GM06990 (cell line): ENCODE results near the gene HACD3.
A peak's percentile ranks its signal among the peaks of the same experiment; 100 is the strongest.

ENCODE experiments used
- DNase-seq: peaks from one replicate; pipeline ENCODE4 v3.0.0-alpha.2; 2011; ENCODE audit not compliant: insufficient read length; ENCODE audit errors: extremely low read depth
- H3K27me3 ChIP-seq: replicated peaks from 2 replicates; pipeline ENCODE4 v1.6.0; 2011; ENCODE audit warnings: low read length; ENCODE audit not compliant: control insufficient read depth, insufficient read depth
- H3K36me3 ChIP-seq: 2 replicates; pipeline ENCODE4 v1.5.1; 2011; ENCODE audit warnings: low read length; ENCODE audit not compliant: control insufficient read depth, insufficient read depth
- H3K4me3 ChIP-seq: replicated peaks from 2 replicates; pipeline ENCODE4 v1.5.1; 2011; ENCODE audit warnings: low read depth, mild to moderate bottlenecking, control low read depth, low read length
- CTCF ChIP-seq: IDR thresholded peaks from 2 replicates; pipeline ENCODE4 v1.5.1; 2011; ENCODE audit warnings: low read length, control low read depth, mild to moderate bottlenecking, inconsistent platforms; ENCODE audit not compliant: insufficient read depth, poor library complexity, severe bottlenecking

HACD3 gene

GRCh38 chr15:65577129-65577996 lies 47.1 kb downstream of the HACD3 start:
- TF ChIP-seq CTCF = no peak
- no peak overlapping the region for H3K4me3 ChIP-seq
- no peaks in the 10 kb centered on the region for H3K27me3 ChIP-seq
- peaks cover 20% of the 10 kb centered on the region for H3K36me3 ChIP-seq
- DNase-seq = no peak

GRCh38 chr15:65578904-65579728 lies 48.9 kb downstream of the HACD3 start:
- peaks cover 20% of the 10 kb centered on the region for H3K36me3 ChIP-seq
- DNase-seq = no peak

GRCh38 chr15:65579762-65580161 lies 49.5 kb downstream of the HACD3 start:
- no peak for DNase-seq
- no peaks in the 10 kb centered on the region for H3K27me3 ChIP-seq
- H3K36me3 ChIP-seq = peaks cover 20% of the 10 kb centered on the region
- no peak overlapping the region for H3K4me3 ChIP-seq
- no peak for TF ChIP-seq CTCF

More at GRCh38 chr15:65578904-65579728, 48.9 kb downstream of the HACD3 start:
- TF ChIP-seq CTCF = no peak
- no peak overlapping the region for H3K4me3 ChIP-seq
- H3K27me3 ChIP-seq = no peaks in the 10 kb centered on the region

- peaks cover 20% of the 10 kb centered on the region for H3K36me3 ChIP-seq
- no peaks in the 10 kb centered on the region for H3K27me3 ChIP-seq
- no peak overlapping the region for H3K4me3 ChIP-seq
- no peak for DNase-seq
- TF ChIP-seq CTCF = no peak
These were observed 50.0 kb downstream of the HACD3 start for GRCh38 chr15:65580287-65580686.

- DNase-seq = peak; percentile 12
- Histone ChIP-seq H3K4me3 (no peak overlapping the region), H3K27me3 (no peaks in the 10 kb centered on the region), H3K36me3 (peaks cover 13% of the 10 kb centered on the region)
- no peak for TF ChIP-seq CTCF
These were observed 53.4 kb downstream of the HACD3 start for GRCh38 chr15:65583701-65584100.
